GM12875 (cell line): Measurements from ENCODE around the gene WASF2.

Source experiments
- H3K4me3 ChIP-seq: one replicate; pipeline ENCODE4 v1.5.1; 2011; ENCODE audit warnings: low read depth, low read length, control low read depth
- TF ChIP-seq, protein P1 (sequence below): IDR thresholded peaks from 2 replicates; pipeline ENCODE4 v1.5.1; 2011; ENCODE audit warnings: low read depth, mild to moderate bottlenecking, control low read depth, inconsistent platforms, low read length, moderate library complexity, borderline replicate concordance; ENCODE audit not compliant: insufficient read depth

WASF2 gene

GRCh38 chr1:27367160-27367650, 122.8 kb downstream of the WASF2 start:
- H3K4me3 ChIP-seq: no peak overlapping the region

GRCh38 chr1:27366411-27367159, 123.4 kb downstream of the WASF2 start, which contains the start of gene MAP3K6:
TSS of gene MAP3K6 (minus strand) at chr1:27366961. CDS start at chr1:27366597, 364 bp downstream.
- TF ChIP-seq, protein P1, sequence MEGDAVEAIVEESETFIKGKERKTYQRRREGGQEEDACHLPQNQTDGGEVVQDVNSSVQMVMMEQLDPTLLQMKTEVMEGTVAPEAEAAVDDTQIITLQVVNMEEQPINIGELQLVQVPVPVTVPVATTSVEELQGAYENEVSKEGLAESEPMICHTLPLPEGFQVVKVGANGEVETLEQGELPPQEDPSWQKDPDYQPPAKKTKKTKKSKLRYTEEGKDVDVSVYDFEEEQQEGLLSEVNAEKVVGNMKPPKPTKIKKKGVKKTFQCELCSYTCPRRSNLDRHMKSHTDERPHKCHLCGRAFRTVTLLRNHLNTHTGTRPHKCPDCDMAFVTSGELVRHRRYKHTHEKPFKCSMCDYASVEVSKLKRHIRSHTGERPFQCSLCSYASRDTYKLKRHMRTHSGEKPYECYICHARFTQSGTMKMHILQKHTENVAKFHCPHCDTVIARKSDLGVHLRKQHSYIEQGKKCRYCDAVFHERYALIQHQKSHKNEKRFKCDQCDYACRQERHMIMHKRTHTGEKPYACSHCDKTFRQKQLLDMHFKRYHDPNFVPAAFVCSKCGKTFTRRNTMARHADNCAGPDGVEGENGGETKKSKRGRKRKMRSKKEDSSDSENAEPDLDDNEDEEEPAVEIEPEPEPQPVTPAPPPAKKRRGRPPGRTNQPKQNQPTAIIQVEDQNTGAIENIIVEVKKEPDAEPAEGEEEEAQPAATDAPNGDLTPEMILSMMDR: peak; percentile 63; the same call in 1 of the 2 replicates
- peak within 1 kb of the TSS; percentile 36 for H3K4me3 ChIP-seq

More at GRCh38 chr1:27367160-27367650, 122.8 kb downstream of the WASF2 start:
- TF ChIP-seq, protein P1: no peak

DNA sequence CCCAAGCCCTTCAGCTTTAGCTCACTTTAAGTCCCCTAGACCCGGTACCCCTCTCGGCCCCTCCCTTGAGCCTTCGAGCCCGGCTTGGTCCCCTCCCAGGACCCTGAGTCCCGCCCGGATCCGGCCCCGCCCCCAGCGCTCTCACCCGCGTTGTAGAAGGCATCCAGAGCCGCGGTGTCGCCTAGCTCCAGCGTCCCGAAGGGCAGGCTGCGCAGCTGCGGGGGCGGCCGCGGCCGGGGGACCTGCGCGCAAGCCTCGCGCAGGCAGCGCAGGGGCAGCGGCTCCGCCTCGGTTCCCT, 123.9 kb downstream of the WASF2 start:
- peak overlapping the region; percentile 33 for H3K4me3 ChIP-seq
- TF ChIP-seq, protein P1: no peak

DNA sequence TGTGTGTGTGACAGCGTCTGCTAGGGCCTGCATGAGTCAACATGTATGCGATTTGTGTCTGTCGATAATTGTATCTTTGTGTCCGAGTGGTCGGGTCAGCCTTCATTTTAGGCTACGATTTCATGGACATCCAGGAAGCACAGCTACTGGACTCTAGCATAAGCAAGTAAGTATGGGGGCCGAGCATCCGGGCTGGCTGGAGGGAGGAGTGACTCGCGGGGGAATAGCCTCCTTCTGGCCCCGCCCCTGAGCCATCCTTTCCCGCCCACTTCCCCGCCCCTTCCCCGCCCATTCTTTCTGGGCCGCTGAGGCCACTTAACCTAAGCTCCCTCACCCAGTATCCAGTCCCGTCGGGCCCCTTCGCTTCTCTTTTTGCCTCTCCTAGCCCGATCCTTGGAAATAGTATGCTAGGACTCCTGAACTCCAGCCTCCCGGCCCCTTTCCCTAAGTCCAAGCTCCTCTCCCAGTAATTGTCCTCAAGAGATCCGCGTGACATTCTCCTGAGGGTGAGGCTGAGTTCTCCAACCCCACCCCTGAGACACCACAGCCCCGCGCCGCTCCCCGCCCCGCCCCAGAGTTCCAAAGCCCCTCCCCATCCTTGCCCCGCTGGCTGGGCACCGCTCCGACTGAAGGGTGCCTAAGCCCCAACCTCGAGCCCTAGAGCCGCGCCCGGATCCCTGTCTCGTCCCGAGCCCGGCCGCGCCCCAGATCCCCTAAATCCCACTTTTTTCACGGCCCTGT, 124.4 kb downstream of the WASF2 start:
- TF ChIP-seq, protein P1: no peak
- H3K4me3 ChIP-seq: peak overlapping the region; percentile 33

DNA sequence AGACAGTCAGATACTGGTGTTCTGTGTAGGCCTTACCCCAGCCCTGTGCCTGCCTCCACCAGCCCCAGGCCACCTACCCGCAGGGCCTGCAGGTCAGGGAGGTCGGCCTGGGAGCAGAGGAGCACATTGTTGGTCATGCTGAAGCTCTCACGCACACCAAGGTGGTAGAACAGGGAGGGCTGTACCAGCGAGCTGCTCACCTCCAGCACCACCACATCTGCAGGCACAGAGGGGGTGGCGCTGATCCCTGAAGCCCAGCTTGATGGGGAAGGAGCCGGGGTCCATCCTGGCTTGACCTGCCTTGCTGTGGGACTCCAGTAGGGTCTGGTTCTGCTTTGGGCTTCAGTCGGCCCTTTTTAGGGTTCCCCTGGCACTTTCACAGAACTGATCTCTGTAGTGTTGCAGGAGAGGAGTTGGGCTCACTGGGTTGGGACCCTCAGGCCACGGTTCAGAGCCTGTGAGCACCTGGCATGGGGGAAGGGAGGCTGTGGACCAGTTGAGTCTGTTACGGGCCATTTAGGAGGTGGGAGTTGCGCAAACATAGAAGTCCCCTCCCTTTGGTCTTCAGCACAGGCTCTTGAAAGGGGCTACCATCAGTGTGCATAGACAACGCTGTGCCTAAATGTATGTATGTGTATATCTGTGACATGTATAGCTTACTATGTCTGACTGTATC, 125.1 kb downstream of the WASF2 start:
- no peak overlapping the region for H3K4me3 ChIP-seq
- TF ChIP-seq, protein P1: no peak

GRCh38 chr1:27363766-27364695, 125.9 kb downstream of the WASF2 start:
- TF ChIP-seq, protein P1: no peak
- H3K4me3 ChIP-seq: no peak overlapping the region
